K562 treated with DMSO at 1 percent for 48 hours (cell line): ENCODE results near the gene FAM24B. TPM values are rescaled to one million over a fixed set of nuclear protein-coding genes. Genes with fewer than 3 reads are reported as not detected.

Source experiments
- total RNA-seq: library from RNA; unstranded; fragments of 300-600 nt; gene quantifications from 2 replicates; pipeline ENCODE4 v1.2.3, GENCODE V29; 2022; ENCODE audit warnings: low replicate concordance; ENCODE audit errors: extremely low read depth

The FAM24B gene, protein sequence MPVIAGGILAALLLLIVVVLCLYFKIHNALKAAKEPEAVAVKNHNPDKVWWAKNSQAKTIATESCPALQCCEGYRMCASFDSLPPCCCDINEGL
- total RNA-seq = not detected in 2 replicates

DNA sequence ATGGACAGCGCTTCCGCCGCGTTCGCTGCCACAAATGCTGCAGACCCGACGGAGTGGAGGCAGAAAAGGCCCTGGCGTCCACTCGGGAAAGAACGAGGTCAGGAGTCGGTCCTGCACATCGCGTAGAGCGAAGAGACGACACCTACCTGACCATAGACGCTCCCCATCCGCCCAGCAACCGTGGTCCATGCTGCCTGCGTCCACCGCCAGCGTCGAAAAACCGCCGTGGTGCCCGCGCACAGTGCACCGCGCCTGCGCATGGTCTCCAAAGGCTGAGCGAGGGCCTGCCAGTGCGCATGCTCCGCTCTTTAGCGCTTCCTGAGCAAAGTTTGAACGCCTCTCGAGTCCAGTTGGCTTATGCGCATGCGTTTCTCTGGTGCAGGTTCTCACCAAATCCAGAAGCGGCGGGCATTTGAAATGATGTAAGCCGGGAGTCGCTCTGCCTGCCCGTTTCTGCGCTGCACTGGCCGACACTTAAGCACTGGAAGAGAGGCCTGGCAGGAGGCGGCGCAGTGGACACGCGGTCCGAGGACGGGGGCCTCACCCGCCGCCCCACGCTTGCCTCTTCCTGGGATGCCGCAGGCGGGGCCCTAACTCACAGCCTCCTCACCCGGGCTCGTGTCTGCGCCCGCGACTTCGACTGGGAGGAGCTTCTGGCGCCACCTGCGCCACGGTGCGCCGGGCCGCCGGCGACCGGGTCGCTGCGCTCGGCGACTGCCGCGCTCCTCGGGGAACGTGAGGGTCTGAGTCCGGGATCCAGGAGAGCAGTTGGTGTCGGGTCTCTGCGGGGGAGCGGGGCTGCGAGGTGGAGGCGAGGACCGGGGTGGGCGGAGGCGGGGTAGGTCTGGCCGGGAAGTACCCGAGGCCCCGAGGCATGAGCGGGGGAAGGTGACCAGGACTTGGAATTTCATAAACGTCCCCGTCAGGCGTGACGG lies at the start of gene FAM24B:
FAM24B (minus strand) TSS at position 243 of the 935 bp plus-strand sequence. CDS start 29,066 bp downstream, outside the sequence.

DNA sequence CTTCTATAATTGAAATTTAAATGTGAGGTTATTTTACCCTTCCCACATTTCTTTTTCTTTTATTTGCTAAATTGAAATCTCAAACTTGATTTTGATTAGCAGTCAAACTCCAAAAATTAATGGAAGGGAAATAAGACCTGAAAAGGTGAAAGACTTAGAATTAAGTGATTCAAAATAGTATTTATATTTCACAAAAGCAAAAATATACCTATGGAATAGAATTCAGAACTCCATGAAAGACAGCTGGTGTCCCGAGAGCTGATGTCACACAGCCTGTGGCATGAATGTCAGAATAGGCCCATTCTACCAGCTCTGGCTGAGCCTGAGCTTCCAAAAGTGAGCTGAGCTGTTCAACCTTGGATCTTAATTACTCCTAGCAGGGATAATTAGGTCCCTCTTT lies 30.9 kb upstream of the FAM24B start, which contains the start of gene FAM24A:
FAM24A (plus strand) TSS at position 301 of the 400 bp plus-strand sequence. CDS start 1,025 bp downstream, outside the sequence.

DNA sequence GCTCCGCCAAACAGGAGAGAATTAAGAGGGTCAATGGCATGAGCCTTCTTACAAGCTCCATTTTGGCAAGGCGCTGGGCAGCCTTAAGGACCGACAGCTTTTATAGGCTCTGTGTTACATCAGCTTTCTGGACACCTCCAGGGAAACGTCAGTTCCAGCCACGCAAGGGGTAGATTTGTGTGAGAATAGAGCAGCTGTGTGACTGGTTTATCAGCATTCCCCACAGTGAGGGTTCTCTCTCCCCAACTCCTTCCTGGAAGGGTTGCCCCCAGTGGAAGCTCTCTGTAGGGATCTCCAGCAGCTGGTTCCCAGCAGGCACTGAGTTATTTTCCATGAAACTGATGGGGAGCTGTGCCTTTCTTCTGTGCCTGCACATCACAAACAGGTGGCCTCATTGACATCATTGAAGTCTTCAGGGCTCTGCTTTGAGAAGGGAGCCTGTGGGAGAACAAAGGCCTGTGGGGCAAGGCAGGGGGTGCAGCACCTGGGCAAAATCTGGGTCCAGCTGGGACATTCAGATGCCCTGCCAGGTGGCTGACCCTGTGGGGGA lies 33.5 kb downstream of the FAM24B start, which contains the start of gene CUZD1:
CUZD1 (minus strand) TSS at position 75 of the 550 bp plus-strand sequence; CDS start at position 61, 14 bp downstream.

Other genes with a start within 250 kb of the FAM24B start
- gene C10orf120, start 179.7 kb downstream of the FAM24B start, total RNA-seq = not detected in 2 replicates
- gene CUZD1, start 33.7 kb downstream of the FAM24B start, total RNA-seq = not detected in 2 replicates
- gene FAM24A, start 31.0 kb upstream of the FAM24B start, total RNA-seq = not detected in 2 replicates
- not detected in 2 replicates for gene C10orf88, start 74.6 kb upstream of the FAM24B start, total RNA-seq
- not detected in 2 replicates for gene PSTK, start 100.8 kb upstream of the FAM24B start, total RNA-seq
- gene IKZF5, start 129.2 kb upstream of the FAM24B start, total RNA-seq = not detected in 2 replicates
- not detected in 2 replicates for gene ACADSB, start 129.4 kb upstream of the FAM24B start, total RNA-seq